Neural cell (in vitro differentiated cells): ENCODE measurements around the gene LMO2. TPM values are rescaled to one million over a fixed set of nuclear protein-coding genes. Genes with fewer than 3 reads are reported as not detected.

ENCODE experiments used
- H2AFZ ChIP-seq: fragments of 200-600, 300-800 bp; sonication (generic), shearing (Covaris generic); 2 replicates; pipeline ENCODE4 v1.6.0; 2014; ENCODE audit warnings: low read depth, mild to moderate bottlenecking, antibody characterized with exemption, low read length, moderate library complexity
- H3F3A ChIP-seq: fragments of 200-600 bp; shearing (Covaris generic); 2 replicates; pipeline ENCODE4 v1.6.1; 2016; ENCODE audit warnings: mild to moderate bottlenecking, moderate library complexity, mixed read lengths, antibody characterized with exemption, low read length; ENCODE audit not compliant: insufficient read depth, poor library complexity, severe bottlenecking
- H3K27ac ChIP-seq: fragments of 200-600, 300-800 bp; sonication (generic), shearing (Covaris generic); 2 replicates; pipeline ENCODE4 v1.5.1; 2014; ENCODE audit warnings: mild to moderate bottlenecking, low read length, moderate library complexity
- H3K27me3 ChIP-seq: fragments of 300-800, 200-600 bp; sonication (generic), shearing (Covaris generic); 2 replicates; pipeline ENCODE4 v1.6.0; 2014; ENCODE audit warnings: mild to moderate bottlenecking, low read depth, low read length, moderate library complexity; ENCODE audit not compliant: insufficient read depth
- H3K36me3 ChIP-seq: fragments of 300-800, 200-600 bp; sonication (generic), shearing (Covaris generic); 2 replicates; pipeline ENCODE4 v1.5.1; 2014; ENCODE audit warnings: mild to moderate bottlenecking, antibody characterized with exemption, low read length, moderate library complexity; ENCODE audit not compliant: insufficient read depth
- H3K4me2 ChIP-seq: fragments of 300-800, 200-600 bp; sonication (generic), shearing (Covaris generic); 2 replicates; pipeline ENCODE4 v1.6.0; 2014; ENCODE audit warnings: mild to moderate bottlenecking, low read length
- H3K4me3 ChIP-seq: fragments of 300-800, 200-600 bp; sonication (generic), shearing (Covaris generic); 2 replicates; pipeline ENCODE4 v1.5.1; 2014; ENCODE audit warnings: mild to moderate bottlenecking, low read length, moderate library complexity
- H3K79me2 ChIP-seq: fragments of 200-600 bp; shearing (Covaris generic); replicated peaks from 2 replicates; pipeline ENCODE4 v1.6.0; 2014; ENCODE audit warnings: mild to moderate bottlenecking, low read length, moderate library complexity; ENCODE audit not compliant: insufficient read depth
- H3K9ac ChIP-seq: fragments of 300-800, 200-600 bp; sonication (generic), shearing (Covaris generic); 2 replicates; pipeline ENCODE4 v1.6.1; 2016; ENCODE audit warnings: mild to moderate bottlenecking, low read length, mixed read lengths
- H3K9me2 ChIP-seq: fragments of 200-600 bp; shearing (Covaris generic); 2 replicates; pipeline ENCODE4 v1.6.1; 2016; ENCODE audit warnings: mild to moderate bottlenecking, low read length, mixed read lengths; ENCODE audit not compliant: insufficient read depth
- H3K9me3 ChIP-seq: fragments of 200-600, 300-800 bp; sonication (generic), shearing (Covaris generic); 2 replicates; pipeline ENCODE4 v1.6.1; 2016; ENCODE audit warnings: mild to moderate bottlenecking, mixed run types, low read length, moderate library complexity, mixed read lengths
- H4K20me1 ChIP-seq: fragments of 200-600 bp; shearing (Covaris generic); 2 replicates; pipeline ENCODE4 v1.6.1; 2016; ENCODE audit warnings: mild to moderate bottlenecking, mixed run types; ENCODE audit not compliant: insufficient read depth
- EP300 ChIP-seq: fragments of 450-650 bp; conservative IDR thresholded peaks from 2 replicates; pipeline ENCODE4 v1.6.1; 2014; ENCODE audit warnings: antibody characterized with exemption, mild to moderate bottlenecking, moderate library complexity; ENCODE audit not compliant: poor library complexity, severe bottlenecking
- EZH2 ChIP-seq: fragments of 200-600, 300-800 bp; shearing (Covaris generic), sonication (generic); IDR thresholded peaks from 2 replicates; pipeline ENCODE4 v1.6.1; 2014; ENCODE audit warnings: antibody characterized with exemption, low read length, borderline replicate concordance, mild to moderate bottlenecking; ENCODE audit not compliant: insufficient read depth, poor library complexity, severe bottlenecking
- MXI1 ChIP-seq: fragments of 450-650 bp; conservative IDR thresholded peaks from 2 replicates; pipeline ENCODE4 v1.6.1; 2014; ENCODE audit warnings: antibody characterized with exemption, mild to moderate bottlenecking; ENCODE audit not compliant: poor library complexity, severe bottlenecking
- POLR2AphosphoS5 ChIP-seq: IDR thresholded peaks from 2 replicates; pipeline ENCODE4 v1.6.1; 2012
- RAD21 ChIP-seq: fragments of 450-650 bp; conservative IDR thresholded peaks from 2 replicates; pipeline ENCODE4 v1.6.1; 2014; ENCODE audit warnings: antibody characterized with exemption, mild to moderate bottlenecking, moderate library complexity
- SMC3 ChIP-seq: fragments of 450-650 bp; conservative IDR thresholded peaks from 2 replicates; pipeline ENCODE4 v1.6.1; 2014; ENCODE audit warnings: antibody characterized with exemption, mild to moderate bottlenecking, moderate library complexity; ENCODE audit not compliant: poor library complexity
- TAF1 ChIP-seq: IDR thresholded peaks from 2 replicates; pipeline ENCODE4 v1.6.1; 2012; ENCODE audit warnings: low read depth
- polyA plus RNA-seq: library from polyadenylated mRNA; depleted of rRNA; stranded (reverse); fragments of >200 nt; gene quantifications from 2 replicates; pipeline ENCODE4 v1.2.3, GENCODE V29; 2014
- TF ChIP-seq, protein P1 (sequence below): fragments of 450-650 bp; IDR thresholded peaks from 2 replicates; pipeline ENCODE4 v1.5.1; 2014; ENCODE audit warnings: antibody characterized with exemption, mild to moderate bottlenecking, moderate library complexity; ENCODE audit not compliant: poor library complexity, severe bottlenecking
- TF ChIP-seq, protein P2 (sequence below): IDR thresholded peaks from 2 replicates; pipeline ENCODE4 v1.6.1; 2012; ENCODE audit warnings: borderline replicate concordance

Gene LMO2
- polyA plus RNA-seq, 1 donor from 2014 or later: 33.2 TPM

DNA sequence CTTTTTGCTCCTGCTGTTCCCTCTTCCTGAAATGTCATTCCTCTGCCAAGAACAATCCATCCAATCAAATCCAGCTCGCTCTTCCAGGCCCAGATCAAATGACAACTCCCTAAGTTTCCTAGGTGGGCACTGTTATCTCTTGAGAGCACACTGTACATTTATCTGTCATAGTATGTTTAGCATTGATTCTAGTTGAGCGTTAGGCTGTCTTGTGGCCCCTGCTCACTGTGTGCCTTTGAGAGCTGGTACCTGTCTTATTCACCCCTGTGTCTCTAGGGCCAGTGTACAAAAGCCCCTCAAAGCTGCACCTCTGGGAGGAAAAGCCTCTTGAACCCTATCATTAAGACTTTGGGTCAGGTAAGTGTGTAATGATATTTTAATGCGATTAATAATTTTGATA is 7.1 kb upstream of the LMO2 start:
- Histone ChIP-seq H4K20me1 (no peaks in the 10 kb centered on the region), H3K9ac (no peak overlapping the region), H2AFZ (no peak overlapping the region), H3K79me2 (no peaks in the 10 kb centered on the region), H3K36me3 (no peaks in the 10 kb centered on the region), H3F3A (no peaks in the 10 kb centered on the region), H3K9me2 (no peaks in the 10 kb centered on the region), H3K4me3 (no peak overlapping the region), H3K27ac (no peak overlapping the region), H3K27me3 (no peaks in the 10 kb centered on the region), H3K4me2 (no peak overlapping the region), H3K9me3 (no peaks in the 10 kb centered on the region)
- TF ChIP-seq, protein P1, sequence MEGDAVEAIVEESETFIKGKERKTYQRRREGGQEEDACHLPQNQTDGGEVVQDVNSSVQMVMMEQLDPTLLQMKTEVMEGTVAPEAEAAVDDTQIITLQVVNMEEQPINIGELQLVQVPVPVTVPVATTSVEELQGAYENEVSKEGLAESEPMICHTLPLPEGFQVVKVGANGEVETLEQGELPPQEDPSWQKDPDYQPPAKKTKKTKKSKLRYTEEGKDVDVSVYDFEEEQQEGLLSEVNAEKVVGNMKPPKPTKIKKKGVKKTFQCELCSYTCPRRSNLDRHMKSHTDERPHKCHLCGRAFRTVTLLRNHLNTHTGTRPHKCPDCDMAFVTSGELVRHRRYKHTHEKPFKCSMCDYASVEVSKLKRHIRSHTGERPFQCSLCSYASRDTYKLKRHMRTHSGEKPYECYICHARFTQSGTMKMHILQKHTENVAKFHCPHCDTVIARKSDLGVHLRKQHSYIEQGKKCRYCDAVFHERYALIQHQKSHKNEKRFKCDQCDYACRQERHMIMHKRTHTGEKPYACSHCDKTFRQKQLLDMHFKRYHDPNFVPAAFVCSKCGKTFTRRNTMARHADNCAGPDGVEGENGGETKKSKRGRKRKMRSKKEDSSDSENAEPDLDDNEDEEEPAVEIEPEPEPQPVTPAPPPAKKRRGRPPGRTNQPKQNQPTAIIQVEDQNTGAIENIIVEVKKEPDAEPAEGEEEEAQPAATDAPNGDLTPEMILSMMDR: no peak
- no peak for TF ChIP-seq EP300
- TF ChIP-seq MXI1: no peak
- TF ChIP-seq POLR2AphosphoS5: no peak
- no peak for TF ChIP-seq TAF1
- no peak for TF ChIP-seq SMC3
- TF ChIP-seq EZH2: no peak
- no peak for TF ChIP-seq RAD21

DNA sequence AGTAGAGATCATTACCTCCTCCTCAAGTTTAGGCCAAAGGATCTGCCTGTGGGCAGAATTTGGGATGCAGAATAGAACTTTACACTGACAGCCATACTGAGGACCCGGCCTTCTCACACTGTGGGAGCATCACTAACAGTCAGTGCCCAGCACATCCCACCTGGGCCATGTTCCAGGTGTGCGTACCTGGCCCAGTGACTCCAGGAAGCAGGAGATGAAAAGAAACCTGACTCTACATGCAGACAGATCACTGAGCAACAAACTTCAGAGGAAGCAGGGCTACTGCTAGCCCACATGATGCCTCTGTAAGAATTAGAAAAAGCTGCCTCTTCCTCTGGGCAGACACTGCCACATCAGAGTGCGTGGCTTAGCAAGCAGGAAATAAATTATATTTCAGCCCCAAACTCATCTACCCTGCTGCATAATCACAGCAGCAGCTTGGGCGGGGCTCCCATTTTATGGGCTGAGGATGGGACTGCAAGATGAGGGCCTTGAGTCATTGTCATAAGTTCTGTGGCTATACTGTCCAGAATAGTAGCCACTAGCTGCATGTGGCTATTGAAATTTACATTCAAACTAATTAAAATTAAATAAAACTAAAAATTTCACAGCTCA is 6.0 kb upstream of the LMO2 start:
- H3K9me2 ChIP-seq: no peaks in the 10 kb centered on the region
- no peak overlapping the region for H3K27ac ChIP-seq
- no peaks in the 10 kb centered on the region for H4K20me1 ChIP-seq
- H3K9me3 ChIP-seq: no peaks in the 10 kb centered on the region
- H3K4me2 ChIP-seq: no peak overlapping the region
- TF ChIP-seq RAD21 (no peak), EP300 (no peak), SMC3 (no peak), EZH2 (no peak)
- TF ChIP-seq, protein P1: no peak
- TF ChIP-seq, protein P2, sequence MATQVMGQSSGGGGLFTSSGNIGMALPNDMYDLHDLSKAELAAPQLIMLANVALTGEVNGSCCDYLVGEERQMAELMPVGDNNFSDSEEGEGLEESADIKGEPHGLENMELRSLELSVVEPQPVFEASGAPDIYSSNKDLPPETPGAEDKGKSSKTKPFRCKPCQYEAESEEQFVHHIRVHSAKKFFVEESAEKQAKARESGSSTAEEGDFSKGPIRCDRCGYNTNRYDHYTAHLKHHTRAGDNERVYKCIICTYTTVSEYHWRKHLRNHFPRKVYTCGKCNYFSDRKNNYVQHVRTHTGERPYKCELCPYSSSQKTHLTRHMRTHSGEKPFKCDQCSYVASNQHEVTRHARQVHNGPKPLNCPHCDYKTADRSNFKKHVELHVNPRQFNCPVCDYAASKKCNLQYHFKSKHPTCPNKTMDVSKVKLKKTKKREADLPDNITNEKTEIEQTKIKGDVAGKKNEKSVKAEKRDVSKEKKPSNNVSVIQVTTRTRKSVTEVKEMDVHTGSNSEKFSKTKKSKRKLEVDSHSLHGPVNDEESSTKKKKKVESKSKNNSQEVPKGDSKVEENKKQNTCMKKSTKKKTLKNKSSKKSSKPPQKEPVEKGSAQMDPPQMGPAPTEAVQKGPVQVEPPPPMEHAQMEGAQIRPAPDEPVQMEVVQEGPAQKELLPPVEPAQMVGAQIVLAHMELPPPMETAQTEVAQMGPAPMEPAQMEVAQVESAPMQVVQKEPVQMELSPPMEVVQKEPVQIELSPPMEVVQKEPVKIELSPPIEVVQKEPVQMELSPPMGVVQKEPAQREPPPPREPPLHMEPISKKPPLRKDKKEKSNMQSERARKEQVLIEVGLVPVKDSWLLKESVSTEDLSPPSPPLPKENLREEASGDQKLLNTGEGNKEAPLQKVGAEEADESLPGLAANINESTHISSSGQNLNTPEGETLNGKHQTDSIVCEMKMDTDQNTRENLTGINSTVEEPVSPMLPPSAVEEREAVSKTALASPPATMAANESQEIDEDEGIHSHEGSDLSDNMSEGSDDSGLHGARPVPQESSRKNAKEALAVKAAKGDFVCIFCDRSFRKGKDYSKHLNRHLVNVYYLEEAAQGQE: no peak
- H3K4me3 ChIP-seq: no peak overlapping the region
- H3K9ac ChIP-seq: no peak overlapping the region
- H3K36me3 ChIP-seq: no peaks in the 10 kb centered on the region
- H2AFZ ChIP-seq: no peak overlapping the region
- no peaks in the 10 kb centered on the region for H3K79me2 ChIP-seq
- no peaks in the 10 kb centered on the region for H3K27me3 ChIP-seq
- no peaks in the 10 kb centered on the region for H3F3A ChIP-seq
